Measurements from ENCODE around the gene DDB1. TPM values are rescaled to one million over a fixed set of nuclear protein-coding genes. Genes with fewer than 3 reads are reported as not detected.
"Not testable (repeated sequence)": the region's sequence is repeated elsewhere in the genome, so short reads cannot be mapped to it uniquely, and the experiment has no call there.

The DDB1 gene
- total RNA-seq, 2 donors from 2014 or later = 147 to 184 TPM

DNA sequence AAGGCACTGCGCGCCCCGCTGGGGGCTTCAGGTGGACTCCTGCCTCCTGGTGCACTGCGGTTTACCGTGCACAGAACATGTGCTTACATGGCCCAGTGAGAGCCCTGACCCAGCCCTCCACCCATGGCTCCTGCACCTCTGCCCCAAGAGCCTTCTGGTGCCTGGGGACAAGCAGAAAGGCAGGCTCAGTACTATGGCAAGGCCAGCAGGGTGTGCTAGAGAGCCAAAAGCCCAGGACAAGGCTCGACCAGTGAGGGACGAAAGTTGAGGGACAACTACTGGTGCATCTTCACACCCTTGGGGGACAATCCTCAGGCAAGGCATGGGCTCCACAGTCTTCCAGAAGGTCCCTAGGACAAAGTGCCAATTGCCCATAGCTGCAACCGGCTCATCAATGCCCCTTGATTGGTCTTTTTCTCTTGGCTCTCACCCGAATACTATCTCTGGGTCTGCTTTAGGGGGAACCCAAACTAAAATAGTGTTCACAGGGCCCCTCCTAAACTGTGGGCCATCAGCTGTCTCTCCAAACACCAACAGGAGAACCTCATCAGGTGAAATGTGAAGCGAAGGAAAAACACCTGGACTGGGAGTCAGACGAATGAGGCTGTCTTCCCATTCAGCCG is 78.4 kb downstream of the DDB1 start:
- peaks cover 18% of the 10 kb centered on the region for H3K27me3 Mint-ChIP-seq
- no peaks in the 10 kb centered on the region for H3K36me3 Mint-ChIP-seq (ENCODE audit: low read depth)
- peak in 2 of 3 donors; percentile 28 to 48 for DNase-seq
- ATAC-seq = peak; percentile 79
- no peaks in the 10 kb centered on the region for H3K9me3 ChIP-seq (ENCODE audit: control insufficient read depth, low read length, poor library complexity, severe bottlenecking)
- no peak overlapping the region for H3K27ac Mint-ChIP-seq
- peaks cover 2% of the 10 kb centered on the region for H3K4me1 Mint-ChIP-seq
- H3K4me3 Mint-ChIP-seq = no peak overlapping the region

DNA sequence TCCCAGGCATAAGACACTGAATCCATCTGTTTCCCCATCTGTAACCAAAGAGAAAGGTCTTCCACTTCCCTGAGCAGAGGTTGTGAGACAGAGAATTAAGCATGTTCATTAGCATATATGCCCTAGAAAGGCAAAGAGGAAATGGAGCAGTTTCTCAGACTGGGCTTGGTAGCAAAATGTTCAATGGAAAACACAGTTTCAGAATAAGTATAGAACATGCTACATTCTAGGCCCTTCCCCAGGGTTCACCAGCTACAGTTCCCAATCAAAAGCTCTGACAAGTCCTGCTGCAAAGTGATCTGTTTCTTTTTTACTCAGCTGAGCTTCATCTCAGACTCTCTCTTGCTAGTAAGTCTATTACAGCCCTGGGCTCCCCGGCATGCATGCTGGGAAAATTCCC is 80.6 kb downstream of the DDB1 start:
- H3K36me3 Mint-ChIP-seq (ENCODE audit: low read depth); H3K27ac Mint-ChIP-seq; H3K4me1 Mint-ChIP-seq; H3K4me3 Mint-ChIP-seq; ATAC-seq; H3K9me3 ChIP-seq (ENCODE audit: control insufficient read depth, low read length, poor library complexity, severe bottlenecking); DNase-seq: not testable (repeated sequence)
- H3K27me3 Mint-ChIP-seq = peaks cover 25% of the 10 kb centered on the region

DNA sequence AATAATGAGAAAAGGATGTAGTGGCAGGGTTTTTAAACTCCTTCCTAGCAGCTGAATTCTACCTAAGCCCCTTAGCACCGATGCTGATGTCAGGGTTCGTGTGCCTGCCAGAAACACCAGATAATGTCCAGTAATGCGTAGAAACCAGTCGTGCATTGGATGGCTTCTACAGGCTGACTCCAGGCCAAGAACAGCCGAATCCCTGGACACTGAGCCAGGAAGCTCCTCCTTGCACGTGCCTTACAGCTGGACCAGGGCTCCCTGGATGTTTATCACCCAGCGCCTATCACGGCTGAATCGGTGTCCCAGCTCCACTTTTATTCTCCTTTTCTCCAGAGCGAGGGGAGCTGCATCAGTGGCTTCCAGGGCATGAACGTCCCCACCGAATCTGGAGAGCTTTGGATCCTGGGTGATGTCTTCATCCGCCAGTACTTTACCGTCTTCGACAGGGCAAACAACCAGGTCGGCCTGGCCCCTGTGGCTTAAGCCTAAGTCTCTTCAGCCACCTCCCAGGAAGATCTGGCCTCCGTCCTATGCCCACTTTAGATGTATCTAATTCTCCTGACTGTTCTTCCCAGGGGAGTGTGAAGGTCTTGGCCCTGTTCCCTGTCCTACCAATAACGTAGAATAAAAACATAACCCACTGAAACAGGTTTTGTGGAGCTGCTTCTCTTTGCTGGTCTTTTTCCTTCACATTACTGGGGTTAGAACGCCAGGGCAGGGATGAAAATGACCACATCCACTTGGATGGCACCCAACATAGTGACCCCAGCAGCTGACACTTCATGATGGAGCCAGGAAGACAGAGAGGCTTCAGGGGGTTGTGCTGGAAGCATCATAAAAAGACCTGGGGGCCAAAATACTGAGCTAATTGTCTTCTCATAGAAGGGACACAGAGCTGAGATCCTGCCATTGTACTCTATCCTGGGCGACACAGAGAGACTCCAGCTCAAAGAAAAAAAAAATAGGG is 81.8 kb downstream of the DDB1 start:
- not testable (repeated sequence) for DNase-seq; H3K4me1 Mint-ChIP-seq; H3K36me3 Mint-ChIP-seq (ENCODE audit: low read depth); H3K4me3 Mint-ChIP-seq; H3K27ac Mint-ChIP-seq; H3K9me3 ChIP-seq (ENCODE audit: control insufficient read depth, low read length, poor library complexity, severe bottlenecking); ATAC-seq
- H3K27me3 Mint-ChIP-seq = peaks cover 20% of the 10 kb centered on the region

Other genes with a start within 250 kb of the DDB1 start
- 100 to 1,000 TPM; 310 to 362 TPM for gene CD5, start 230.6 kb downstream of the DDB1 start, total RNA-seq
- 1 to 10 TPM; 3.5 to 5.6 TPM for gene VPS37C, start 171.7 kb downstream of the DDB1 start, total RNA-seq
- not detected for gene PGA3, start 129.6 kb downstream of the DDB1 start, total RNA-seq
- gene PGA4, start 110.8 kb downstream of the DDB1 start, total RNA-seq = not detected
- not detected for gene PGA5, start 91.9 kb downstream of the DDB1 start, total RNA-seq
- 1 to 10 TPM in 1 of 2 donors, under 1 TPM in 1; 0.65 to 1.4 TPM for gene VWCE, start 37.8 kb downstream of the DDB1 start, total RNA-seq
- gene TKFC, start 123 bp upstream of the DDB1 start, total RNA-seq = 10 to 100 TPM; 39.6 to 41.9 TPM
- 10 to 100 TPM; 32.4 to 35.6 TPM for gene CYB561A3, start 28.8 kb upstream of the DDB1 start, total RNA-seq
- gene TMEM138, start 29.3 kb upstream of the DDB1 start, total RNA-seq = 10 to 100 TPM; 46.1 to 48.9 TPM
- gene TMEM216, start 59.5 kb upstream of the DDB1 start, total RNA-seq = 1 to 10 TPM; 5.1 to 5.9 TPM
- 100 to 1,000 TPM in 1 of 2 donors, 10 to 100 TPM in 1; 94.7 to 104 TPM for gene CPSF7, start 96.9 kb upstream of the DDB1 start, total RNA-seq
- 10 to 100 TPM; 31.1 to 32.7 TPM for gene SDHAF2, start 97.0 kb upstream of the DDB1 start, total RNA-seq
- not detected for gene LRRC10B, start 175.6 kb upstream of the DDB1 start, total RNA-seq
- gene SYT7, start 248.0 kb upstream of the DDB1 start, total RNA-seq = not detected

Data from T-helper 17 cell (primary cell).